ENCODE data around the gene TPM3.

TPM3 gene

DNA sequence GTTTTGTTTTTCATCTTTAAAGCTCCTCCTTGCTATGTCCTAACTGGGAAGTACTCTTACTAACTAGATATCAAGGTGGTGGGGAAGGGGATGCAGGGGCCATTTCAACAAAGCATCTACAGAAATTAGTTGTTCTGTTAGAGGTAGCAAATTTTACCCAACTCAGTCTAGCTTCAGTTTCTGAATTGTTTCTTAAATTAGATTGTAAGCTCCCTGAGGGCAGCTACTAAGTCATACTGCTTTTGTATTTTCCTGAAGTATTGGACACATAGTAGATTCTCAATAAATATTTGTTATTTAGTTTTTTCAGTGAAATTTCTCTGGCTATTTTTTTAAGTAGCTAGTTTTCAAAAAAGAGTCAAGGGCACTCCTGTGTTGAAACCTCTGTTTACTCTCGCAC lies 30.6 kb upstream of the TPM3 start:
- Histone ChIP-seq H3K27me3 (ENCODE audit: control insufficient read depth, insufficient read depth, low read length) (no peaks in the 10 kb centered on the region), H3K4me2 (ENCODE audit: low read length) (peak overlapping the region; percentile 81), H3K9ac (no peak overlapping the region), H3K27ac (peak overlapping the region; percentile 98), H3K4me1 (peaks cover 7% of the 10 kb centered on the region), H3K4me3 (ENCODE audit: low read depth, low read length) (peak overlapping the region; percentile 98), H3K79me2 (peaks cover 34% of the 10 kb centered on the region), H2AFZ (no peak overlapping the region), H3K36me3 (ENCODE audit: control insufficient read depth, insufficient read depth, low read length) (no peaks in the 10 kb centered on the region), H3K9me3 (ENCODE audit: control insufficient read depth, low read length) (no peaks in the 10 kb centered on the region)
- TF ChIP-seq, protein P1, sequence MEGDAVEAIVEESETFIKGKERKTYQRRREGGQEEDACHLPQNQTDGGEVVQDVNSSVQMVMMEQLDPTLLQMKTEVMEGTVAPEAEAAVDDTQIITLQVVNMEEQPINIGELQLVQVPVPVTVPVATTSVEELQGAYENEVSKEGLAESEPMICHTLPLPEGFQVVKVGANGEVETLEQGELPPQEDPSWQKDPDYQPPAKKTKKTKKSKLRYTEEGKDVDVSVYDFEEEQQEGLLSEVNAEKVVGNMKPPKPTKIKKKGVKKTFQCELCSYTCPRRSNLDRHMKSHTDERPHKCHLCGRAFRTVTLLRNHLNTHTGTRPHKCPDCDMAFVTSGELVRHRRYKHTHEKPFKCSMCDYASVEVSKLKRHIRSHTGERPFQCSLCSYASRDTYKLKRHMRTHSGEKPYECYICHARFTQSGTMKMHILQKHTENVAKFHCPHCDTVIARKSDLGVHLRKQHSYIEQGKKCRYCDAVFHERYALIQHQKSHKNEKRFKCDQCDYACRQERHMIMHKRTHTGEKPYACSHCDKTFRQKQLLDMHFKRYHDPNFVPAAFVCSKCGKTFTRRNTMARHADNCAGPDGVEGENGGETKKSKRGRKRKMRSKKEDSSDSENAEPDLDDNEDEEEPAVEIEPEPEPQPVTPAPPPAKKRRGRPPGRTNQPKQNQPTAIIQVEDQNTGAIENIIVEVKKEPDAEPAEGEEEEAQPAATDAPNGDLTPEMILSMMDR (IDR thresholded peaks at IDR 0.05): no peak

- peak overlapping the region; percentile 98 for H3K27ac ChIP-seq
- peaks cover 7% of the 10 kb centered on the region for H3K4me1 ChIP-seq
- no peaks in the 10 kb centered on the region for H3K36me3 ChIP-seq (ENCODE audit: control insufficient read depth, insufficient read depth, low read length)
- H3K9me3 ChIP-seq (ENCODE audit: control insufficient read depth, low read length): no peaks in the 10 kb centered on the region
- H3K4me3 ChIP-seq (ENCODE audit: low read depth, low read length): peak overlapping the region; percentile 98
- peak overlapping the region; percentile 81 for H3K4me2 ChIP-seq (ENCODE audit: low read length)
- H3K9ac ChIP-seq: peak overlapping the region; percentile 89
- no peaks in the 10 kb centered on the region for H3K27me3 ChIP-seq (ENCODE audit: control insufficient read depth, insufficient read depth, low read length)
- TF ChIP-seq, protein P1 (IDR thresholded peaks at IDR 0.05): no peak
- H3K79me2 ChIP-seq: peaks cover 41% of the 10 kb centered on the region
- peak overlapping the region; percentile 40 for H2AFZ ChIP-seq
These were observed 29.5 kb upstream of the TPM3 start for GRCh38 chr1:154221278-154222001.

GRCh38 chr1:154220970-154221277 lies 29.0 kb upstream of the TPM3 start:
- H3K79me2 ChIP-seq: peaks cover 43% of the 10 kb centered on the region
- no peaks in the 10 kb centered on the region for H3K27me3 ChIP-seq (ENCODE audit: control insufficient read depth, insufficient read depth, low read length)
- no peaks in the 10 kb centered on the region for H3K9me3 ChIP-seq (ENCODE audit: control insufficient read depth, low read length)
- H3K9ac ChIP-seq: peak overlapping the region; percentile 89
- H2AFZ ChIP-seq: peak overlapping the region; percentile 40
- H3K4me2 ChIP-seq (ENCODE audit: low read length): peak overlapping the region; percentile 81
- peak overlapping the region; percentile 98 for H3K27ac ChIP-seq
- H3K4me1 ChIP-seq: peaks cover 7% of the 10 kb centered on the region
- H3K4me3 ChIP-seq (ENCODE audit: low read depth, low read length): peak overlapping the region; percentile 98
- H3K36me3 ChIP-seq (ENCODE audit: control insufficient read depth, insufficient read depth, low read length): no peaks in the 10 kb centered on the region
- TF ChIP-seq, protein P1 (IDR thresholded peaks at IDR 0.05): no peak

GRCh38 chr1:154220071-154220969 lies 28.4 kb upstream of the TPM3 start, which contains the start of gene UBAP2L:
Gene UBAP2L, plus strand, starts transcription at chr1:154220955. Its CDS starts 4,169 bp downstream, at chr1:154225124.
- peak within 1 kb of the TSS; percentile 96 for H3K9ac ChIP-seq
- H3K9me3 ChIP-seq (ENCODE audit: control insufficient read depth, low read length): no peaks in the 10 kb centered on the region
- H3K27me3 ChIP-seq (ENCODE audit: control insufficient read depth, insufficient read depth, low read length): no peaks in the 10 kb centered on the region
- H3K4me3 ChIP-seq (ENCODE audit: low read depth, low read length): peak within 1 kb of the TSS; percentile 98
- H3K4me2 ChIP-seq (ENCODE audit: low read length): peak within 1 kb of the TSS; percentile 81
- H3K4me1 ChIP-seq: peaks cover 7% of the 10 kb centered on the region
- H3K79me2 ChIP-seq: peaks cover 43% of the 10 kb centered on the region
- H3K27ac ChIP-seq: peak within 1 kb of the TSS; percentile 98
- H2AFZ ChIP-seq: peak within 1 kb of the TSS; percentile 86
- no peaks in the 10 kb centered on the region for H3K36me3 ChIP-seq (ENCODE audit: control insufficient read depth, insufficient read depth, low read length)
- TF ChIP-seq, protein P1 (IDR thresholded peaks at IDR 0.05): no peak
